NCI-H2081 (cell line): ENCODE measurements around the gene NLRC5.
"Not testable (repeated sequence)": the region's sequence is repeated elsewhere in the genome, so short reads cannot be mapped to it uniquely, and the experiment has no call there.

Experiments used
- DNase-seq, 2 experiments: peaks; one replicate each; lab custom pipeline; 2025; lab: John Stamatoyannopoulos, UW

NLRC5 gene

GRCh38 chr16:57003439-57004386 lies 14.4 kb downstream of the NLRC5 start:
- DNase-seq = no peak

DNA sequence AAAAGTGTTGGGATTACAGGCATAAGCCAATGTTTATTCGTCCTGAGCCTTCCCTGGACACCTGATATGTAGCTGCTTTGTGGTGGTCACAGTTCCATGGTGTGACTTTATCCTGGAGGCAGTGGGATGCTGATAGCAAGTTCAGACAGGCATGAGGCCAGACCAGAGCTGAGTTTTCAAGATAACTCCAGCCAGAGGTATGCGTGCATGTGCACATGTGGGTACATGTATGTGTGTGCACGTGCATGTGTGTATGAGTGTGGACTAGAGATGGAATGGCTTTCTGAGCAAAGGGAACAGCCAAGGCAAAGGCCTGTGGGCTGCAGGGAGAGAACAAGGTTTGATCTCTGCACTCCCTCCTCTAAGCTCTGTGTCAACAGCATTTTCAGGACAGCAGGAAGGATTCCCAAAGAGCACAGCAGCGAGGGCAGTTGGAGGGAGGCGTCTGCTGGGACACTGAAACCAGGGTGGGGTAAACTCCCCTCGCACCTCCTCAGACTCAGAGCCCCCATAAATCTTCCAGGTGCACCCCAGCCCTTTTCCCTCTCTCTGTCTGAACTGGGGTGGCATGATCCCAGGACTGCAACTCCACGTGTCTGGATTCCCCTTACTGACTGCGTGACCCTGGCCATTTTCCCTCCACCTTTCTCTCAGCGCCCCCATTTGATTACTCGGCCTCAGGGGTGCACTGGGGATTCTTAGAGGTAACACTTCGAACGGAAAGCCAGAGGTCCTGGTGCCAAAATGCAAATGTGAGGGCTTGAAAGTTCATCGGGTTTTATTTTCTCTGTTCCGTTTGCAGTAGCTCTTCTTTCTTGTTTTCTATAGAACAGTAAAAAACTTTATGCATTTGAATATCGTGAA lies 15.3 kb downstream of the NLRC5 start:
- no peak for DNase-seq

DNA sequence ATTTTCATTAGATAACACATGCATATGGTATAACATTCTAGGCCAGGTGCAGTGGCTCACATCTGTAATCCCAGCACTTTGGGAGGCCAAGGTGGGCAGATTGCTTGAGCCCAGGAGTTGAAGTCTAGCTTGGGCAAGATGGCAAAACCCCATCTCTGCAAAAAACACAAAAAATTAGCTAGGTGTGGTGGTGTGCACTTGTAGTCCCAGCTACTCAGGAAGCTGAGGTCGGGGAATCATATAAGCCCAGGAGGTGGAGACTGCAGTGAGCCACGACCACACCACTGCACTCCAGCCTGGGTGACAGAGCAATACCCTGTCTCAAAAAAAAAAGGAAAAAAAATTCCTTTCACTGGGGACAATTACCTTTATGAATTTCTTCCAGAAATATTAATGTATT lies 16.2 kb downstream of the NLRC5 start:
- DNase-seq = not testable (repeated sequence)

GRCh38 chr16:57007050-57007449 lies 17.7 kb downstream of the NLRC5 start:
- DNase-seq = no peak

DNA sequence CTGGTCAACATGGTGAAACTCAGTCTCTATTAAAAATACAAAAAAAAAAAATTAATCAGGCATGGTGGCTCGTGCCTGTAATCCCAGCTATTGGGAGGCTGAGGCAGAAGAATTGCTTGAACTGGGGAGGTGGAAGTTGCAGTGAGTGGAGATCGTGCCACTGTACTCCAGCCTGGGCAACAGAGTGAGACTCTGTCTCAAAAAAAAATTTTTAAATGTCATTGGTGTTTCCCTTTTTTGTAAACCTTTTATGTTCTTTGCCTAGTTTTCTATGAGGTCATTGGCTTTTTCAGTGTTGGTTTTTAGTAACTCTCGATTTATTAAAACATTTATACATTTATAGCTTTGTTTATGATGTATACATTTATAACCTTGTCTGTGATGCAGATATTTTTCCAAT lies 18.2 kb downstream of the NLRC5 start:
- DNase-seq = no peak

DNA sequence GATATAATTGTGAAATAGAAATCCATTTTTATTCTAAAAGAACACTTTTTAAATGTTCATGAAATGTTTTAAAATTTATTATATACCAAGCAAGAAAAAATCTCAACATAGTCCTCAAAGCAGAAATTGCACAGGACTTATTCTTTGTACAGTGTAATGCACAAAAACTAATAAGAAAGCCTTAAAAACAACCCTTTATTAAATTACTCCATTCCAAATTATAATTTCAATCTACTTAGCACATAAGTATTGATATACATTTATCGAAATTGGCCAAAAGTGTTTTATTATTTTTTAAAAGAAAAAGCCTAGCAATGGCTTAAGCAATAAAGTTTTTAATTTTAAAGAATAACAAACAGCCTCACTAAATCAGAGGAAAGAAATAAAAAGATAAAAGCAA lies 19.1 kb downstream of the NLRC5 start:
- no peak for DNase-seq

GRCh38 chr16:57009643-57010170 lies 20.4 kb downstream of the NLRC5 start:
- no peak for DNase-seq

GRCh38 chr16:57012353-57012752 lies 23.0 kb downstream of the NLRC5 start:
- DNase-seq = no peak

GRCh38 chr16:57013229-57013628 lies 23.9 kb downstream of the NLRC5 start:
- DNase-seq = no peak

DNA sequence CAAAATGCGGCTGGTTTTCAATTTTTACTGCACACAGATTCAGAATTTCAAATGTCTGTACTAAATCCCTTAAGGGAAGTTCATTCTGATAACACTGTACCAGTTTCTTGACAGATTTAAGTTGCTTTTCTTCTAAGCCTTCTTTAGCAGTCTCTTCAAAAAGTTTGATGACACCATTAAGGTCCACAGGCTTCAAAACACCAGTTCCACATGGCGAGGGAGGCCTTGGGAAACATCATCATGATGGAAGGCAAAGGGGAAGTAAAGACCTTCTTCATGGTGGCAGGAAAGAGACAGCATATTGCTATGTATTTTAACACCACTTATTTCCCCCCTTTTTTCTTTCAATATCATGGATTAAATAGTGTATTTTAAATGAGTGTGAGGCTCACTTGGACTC lies 24.5 kb downstream of the NLRC5 start:
- DNase-seq = no peak

DNA sequence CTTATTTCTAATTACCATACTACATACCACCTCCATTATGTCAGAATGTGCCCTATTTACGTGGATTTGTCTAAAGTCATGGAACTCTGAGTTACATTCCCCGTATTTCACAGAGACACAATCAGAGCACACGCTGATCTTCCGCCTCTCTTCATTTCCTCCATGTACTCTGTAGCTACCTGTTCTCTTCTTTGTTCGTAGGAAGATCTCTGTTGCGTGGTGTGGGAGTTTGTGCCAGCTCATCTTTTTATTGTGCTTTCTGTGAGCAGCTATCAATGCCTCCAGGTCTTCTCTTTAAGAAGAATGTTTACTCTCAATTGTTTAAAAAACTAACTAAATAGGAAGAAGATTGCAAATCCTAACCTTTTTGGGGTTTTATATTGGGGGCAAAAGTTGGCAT lies 26.9 kb downstream of the NLRC5 start:
- DNase-seq = no peak

GRCh38 chr16:57016831-57017230 lies 27.5 kb downstream of the NLRC5 start:
- no peak for DNase-seq

GRCh38 chr16:57017251-57017650 lies 27.9 kb downstream of the NLRC5 start:
- DNase-seq = no peak

DNA sequence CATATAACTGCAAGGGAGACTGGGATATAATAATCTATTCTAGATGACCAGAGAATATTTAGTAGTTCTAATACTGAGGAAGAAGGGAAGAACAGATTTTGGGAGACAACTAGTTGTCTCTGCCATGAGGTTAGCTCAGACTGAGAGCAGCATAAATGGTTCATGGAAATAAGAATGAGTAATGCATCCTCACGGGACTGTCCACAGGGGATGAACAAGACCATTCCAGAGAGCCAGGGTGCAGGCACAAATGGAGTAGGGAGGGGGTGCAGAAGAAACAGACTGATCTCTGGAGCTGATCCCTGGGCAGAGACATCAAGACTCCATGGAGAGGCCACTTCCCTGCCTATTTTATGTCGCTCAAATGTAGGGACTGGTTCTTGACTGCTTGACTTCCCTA lies 30.4 kb downstream of the NLRC5 start:
- DNase-seq = no peak

DNA sequence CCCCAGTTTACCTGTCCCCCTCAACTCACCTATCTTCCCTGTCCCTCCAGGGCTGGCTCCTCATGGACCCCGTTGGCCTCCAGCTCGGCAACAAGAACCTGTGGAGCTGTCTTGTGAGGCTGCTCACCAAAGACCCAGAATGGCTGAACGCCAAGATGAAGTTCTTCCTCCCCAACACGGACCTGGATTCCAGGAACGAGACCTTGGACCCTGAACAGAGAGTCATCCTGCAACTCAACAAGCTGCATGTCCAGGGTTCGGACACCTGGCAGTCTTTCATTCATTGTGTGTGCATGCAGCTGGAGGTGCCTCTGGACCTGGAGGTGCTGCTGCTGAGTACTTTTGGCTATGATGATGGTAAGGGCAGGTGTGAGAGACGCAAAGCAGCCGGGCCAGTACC lies 31.3 kb downstream of the NLRC5 start:
- no peak for DNase-seq

- DNase-seq = no peak
Observed at GRCh38 chr16:57021757-57022156, 32.4 kb downstream of the NLRC5 start.

DNA sequence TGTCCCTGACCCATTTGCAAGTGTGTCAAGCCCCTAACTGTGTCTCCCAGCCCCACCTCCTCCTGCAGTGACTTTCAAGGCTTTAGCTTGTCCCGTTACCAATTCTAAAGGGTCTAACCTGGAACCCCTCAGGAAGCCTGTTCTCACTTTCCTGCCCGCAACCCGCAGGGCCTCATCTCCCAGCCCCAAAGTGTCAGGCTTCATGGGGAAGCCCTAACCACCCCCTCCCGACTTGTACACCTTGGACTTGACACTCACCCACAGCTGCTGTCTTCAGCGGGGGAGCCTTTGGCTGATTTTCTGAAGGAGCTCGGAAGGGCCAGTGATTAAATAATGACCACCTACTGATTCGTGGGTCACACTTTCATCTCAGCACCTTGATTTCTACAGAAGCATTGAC lies 33.1 kb downstream of the NLRC5 start:
- no peak for DNase-seq

- DNase-seq = no peak
Observed at GRCh38 chr16:57023541-57024249, 34.3 kb downstream of the NLRC5 start.

- no peak for DNase-seq
Observed at GRCh38 chr16:57024894-57025680, 35.7 kb downstream of the NLRC5 start.

GRCh38 chr16:57025941-57026777 lies 36.8 kb downstream of the NLRC5 start:
- DNase-seq = no peak

DNA sequence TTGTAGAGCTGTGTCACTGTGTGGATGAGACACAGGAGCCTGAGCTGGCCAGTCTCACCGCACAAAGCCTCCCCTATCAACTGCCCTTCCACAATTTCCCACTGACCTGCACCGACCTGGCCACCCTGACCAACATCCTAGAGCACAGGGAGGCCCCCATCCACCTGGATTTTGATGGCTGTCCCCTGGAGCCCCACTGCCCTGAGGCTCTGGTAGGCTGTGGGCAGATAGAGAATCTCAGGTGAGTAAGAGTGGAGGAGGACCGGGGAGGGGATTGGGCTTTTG lies 37.4 kb downstream of the NLRC5 start:
- DNase-seq = no peak
